K562 (cell line): ENCODE data around the gene OR4D9. TPM values are rescaled to one million over a fixed set of nuclear protein-coding genes. Genes with fewer than 3 reads are reported as not detected.

ENCODE experiments used
- CREB3L1 ChIP-seq: fragments of 450-650 bp; IDR thresholded peaks from 2 replicates; pipeline ENCODE4 v1.6.1; 2014; ENCODE audit warnings: low read depth, mild to moderate bottlenecking, moderate library complexity, borderline replicate concordance
- FOXK1 ChIP-seq: sonication (generic); formaldehyde crosslinking; IDR thresholded peaks from 2 replicates; pipeline ENCODE4 v1.8.0; 2022; ENCODE audit warnings: missing genetic modification reagents, mild to moderate bottlenecking, borderline replicate concordance
- KDM1A ChIP-seq, 2 experiments: fragments of 450-650 bp; IDR thresholded peaks; 2 replicates each; pipeline ENCODE4 v1.6.1; 2016; ENCODE audit warnings: mild to moderate bottlenecking in 2 of 2
- MEF2A ChIP-seq: IDR thresholded peaks from 2 replicates; pipeline ENCODE4 v1.6.1; 2011; ENCODE audit warnings: low read depth, mild to moderate bottlenecking, low read length, moderate library complexity; ENCODE audit not compliant: control insufficient read depth
- MIER1 ChIP-seq: fragments of 450-650 bp; IDR thresholded peaks from 2 replicates; pipeline ENCODE4 v1.6.1; 2016; ENCODE audit warnings: antibody characterized with exemption, mild to moderate bottlenecking, low read depth
- NBN ChIP-seq: fragments of 450-650 bp; IDR thresholded peaks from 2 replicates; pipeline ENCODE4 v1.6.1; 2016; ENCODE audit warnings: low read depth, mild to moderate bottlenecking
- NCOA6 ChIP-seq: fragments of 450-650 bp; IDR thresholded peaks from 2 replicates; pipeline ENCODE4 v1.6.1; 2017; ENCODE audit warnings: mild to moderate bottlenecking
- NFE2L1 ChIP-seq: fragments of 450-650 bp; IDR thresholded peaks from 2 replicates; pipeline ENCODE4 v1.6.1; 2016; ENCODE audit warnings: missing genetic modification characterization, low read depth, mild to moderate bottlenecking, missing compliant biosample characterization, moderate library complexity, borderline replicate concordance
- PATZ1 ChIP-seq: fragments of 250-450 bp; sonication (Bioruptor Pico); IDR thresholded peaks from 2 replicates; pipeline ENCODE4 v1.5.0; 2020; ENCODE audit warnings: mild to moderate bottlenecking, borderline replicate concordance
- PCBP2 ChIP-seq: fragments of 200-400 bp; formaldehyde crosslinking; IDR thresholded peaks from 2 replicates; pipeline ENCODE4 v1.6.1; 2018; ENCODE audit warnings: low read length, low read depth, mild to moderate bottlenecking, moderate library complexity; ENCODE audit not compliant: poor library complexity, severe bottlenecking
- PURB ChIP-seq: sonication (generic); formaldehyde crosslinking; IDR thresholded peaks from 2 replicates; pipeline ENCODE4 v1.9.0; 2021; ENCODE audit warnings: low read depth, mild to moderate bottlenecking, missing genetic modification reagents
- SIN3A ChIP-seq, 2 experiments: fragments of 150-350 bp in 1 of 2; IDR thresholded peaks; 2 replicates each; pipeline ENCODE4 v1.6.1; 2011 to 2016; ENCODE audit warnings: borderline replicate concordance in 2 of 2, low read depth in 2 of 2, low read length in 2 of 2, mild to moderate bottlenecking in 2 of 2, moderate library complexity in 2 of 2; ENCODE audit not compliant: control insufficient read depth in 1 of 2
- SP2 ChIP-seq: IDR thresholded peaks from 2 replicates; pipeline ENCODE4 v1.6.1; 2011; ENCODE audit warnings: mild to moderate bottlenecking, low read depth, low read length, moderate library complexity; ENCODE audit not compliant: poor library complexity, severe bottlenecking; ENCODE audit errors: extremely low read depth
- TARDBP ChIP-seq: fragments of 450-650 bp; IDR thresholded peaks from 2 replicates; pipeline ENCODE4 v1.6.1; 2016
- ZBTB33 ChIP-seq: sonication (generic); formaldehyde crosslinking; IDR thresholded peaks from 2 replicates; pipeline ENCODE4 v1.8.1; 2023; ENCODE audit warnings: mild to moderate bottlenecking, missing genetic modification reagents
- ZNF280A ChIP-seq: fragments of 450-650 bp; IDR thresholded peaks from 2 replicates; pipeline ENCODE4 v1.6.1; 2018; ENCODE audit warnings: mild to moderate bottlenecking, low read depth; ENCODE audit not compliant: partially characterized antibody
- ZNF561 ChIP-seq: fragments of 450-650 bp; formaldehyde crosslinking; conservative IDR thresholded peaks from 2 replicates; pipeline ENCODE4 v1.4.0; 2020; ENCODE audit warnings: mild to moderate bottlenecking, moderate library complexity
- ZNF740 ChIP-seq, 3 experiments: fragments of 200-800 bp in 1 of 3; sonication (Bioruptor generic) in 1 of 3; sonication (generic) in 1 of 3; formaldehyde crosslinking in 1 of 3; IDR thresholded peaks; 2 replicates each; pipeline versions ENCODE4 v1.6.1 to v1.8.0; 2016 to 2022; ENCODE audit warnings: mild to moderate bottlenecking in 2 of 3, missing compliant biosample characterization in 2 of 3, missing genetic modification characterization in 2 of 3, missing genetic modification reagents in 1 of 3
- polyA plus RNA-seq, 8 experiments: library from polyadenylated mRNA; depleted of rRNA in 4 of 8; stranded (reverse) in 5 of 8; unstranded in 3 of 8; fragments of >200 nt; fragmentation: Nextera tagmentation in 2 of 8; fragmentation: Illumina TruSeq in 1 of 8; extraction: Ambion mirVana in 2 of 8; extraction: Trizol in 1 of 8; gene quantifications; 2 replicates each; pipeline versions ENCODE4 v1.2.1 to v1.2.3, GENCODE V29; 2011 to 2014; ENCODE audit warnings: inconsistent platforms in 1 of 8, missing spikeins in 1 of 8
- total RNA-seq, 7 experiments: library from RNA; depleted of rRNA in 6 of 7; stranded (reverse); fragments of >200 nt in 6 of 7; fragmentation: Illumina TruSeq in 2 of 7; extraction: Trizol in 2 of 7; gene quantifications; 2 replicates each; pipeline versions ENCODE4 v1.2.1 to v1.2.3, GENCODE V29; 2011 to 2021; ENCODE audit warnings: low replicate concordance in 1 of 7

Gene OR4D9
- total and polyA plus RNA-seq, 9 of the 15 experiments (the other 6 are each of a cell fraction or from before 2014, with no cell fraction given), result not detected

GRCh38 chr11:59560290-59560701, 49.0 kb downstream of the OR4D9 start (continued):
- TF ChIP-seq CREB3L1, result 0 out of 2 replicates have a peak, but pooled peaks have one; percentile 16
- TF ChIP-seq SP2, result no peak
- TF ChIP-seq PURB (CRISPR knock-in tag), result no peak
- TF ChIP-seq NFE2L1 (tag), result no peak
- TF ChIP-seq TARDBP, result peak; percentile 79; the same call in 1 of the 2 replicates
- no peak for TF ChIP-seq MEF2A
- no peak for TF ChIP-seq FOXK1 (CRISPR knock-in tag)
- no peak for TF ChIP-seq ZNF280A
- peak; percentile 16; the same call in 1 of the 2 replicates for TF ChIP-seq ZBTB33 (CRISPR knock-in tag)
- no peak for TF ChIP-seq ZNF561
- TF ChIP-seq PATZ1 (CRISPR knock-in tag), result no peak
- no peak for TF ChIP-seq ZNF740 (CRISPR knock-in tag; IDR thresholded peaks at IDR 0.05)
- TF ChIP-seq ZNF740 (tag; IDR thresholded peaks at IDR 0.05), result no peak
- TF ChIP-seq NCOA6, result no peak
- TF ChIP-seq SIN3A (IDR thresholded peaks at IDR 0.05; ENCODE audit: borderline replicate concordance in 2 of 2, control insufficient read depth in 1 of 2, low read depth in 2 of 2, low read length in 2 of 2), result no peak
- TF ChIP-seq NBN, result peak; percentile 52; the same call in 1 of the 2 replicates
- TF ChIP-seq MIER1, result 0 out of 2 replicates have a peak, but pooled peaks have one; percentile 64
- no peak for TF ChIP-seq PCBP2
- TF ChIP-seq KDM1A (IDR thresholded peaks at IDR 0.05), result no peak
